HEK293 (cell line): Measurements from ENCODE around the gene WSCD2.

ENCODE experiments used
- CTCF ChIA-PET: fragments of 350-600 bp; formaldehyde crosslinking; extraction: SDS; loops from one replicate; lab custom pipeline; 2021; ENCODE audit warnings: antibody characterized with exemption; lab: Yijun Ruan, JAX
- POLR2A ChIA-PET: fragments of 300-600 bp; formaldehyde crosslinking; extraction: SDS; loops from one replicate; lab custom pipeline; 2020; ENCODE audit warnings: antibody characterized with exemption, inconsistent platforms; lab: Yijun Ruan, JAX
- H3K27ac ChIP-seq: fragments of 200-500 bp; sonication (Bioruptor generic); 2 replicates; pipeline ENCODE4 v1.5.1; 2014; ENCODE audit warnings: low read depth, low read length, control low read depth, inconsistent platforms; ENCODE audit errors: extremely low read depth
- H3K36me3 ChIP-seq, 2 experiments: fragments of 200-500 bp in 1 of 2; sonication (Bioruptor generic) in 1 of 2; 1 replicate in 1 of 2; 2 replicates in 1 of 2; pipeline ENCODE4 v1.5.1; 2014 to 2017; ENCODE audit warnings: inconsistent platforms in 2 of 2, low read length in 2 of 2; ENCODE audit not compliant: control insufficient read depth in 2 of 2, insufficient read depth in 1 of 2
- H3K4me1 ChIP-seq: fragments of 200-500 bp; sonication (Bioruptor generic); 2 replicates; pipeline ENCODE4 v1.5.1; 2014; ENCODE audit warnings: mild to moderate bottlenecking, low read length, inconsistent platforms; ENCODE audit not compliant: control insufficient read depth, insufficient read depth
- H3K4me3 ChIP-seq: 2 replicates; pipeline ENCODE4 v1.5.1; 2011; ENCODE audit warnings: low read depth, mild to moderate bottlenecking, control low read depth, low read length, moderate library complexity
- H3K9me3 ChIP-seq: fragments of 200-500 bp; sonication (Bioruptor generic); 2 replicates; pipeline ENCODE4 v1.5.1; 2014; ENCODE audit warnings: low read depth, low read length, inconsistent platforms; ENCODE audit not compliant: control insufficient read depth, insufficient read depth
- EGR2 ChIP-seq: fragments of 450-650 bp; formaldehyde crosslinking; IDR thresholded peaks from 2 replicates; pipeline ENCODE4 v1.5.1; 2016; ENCODE audit warnings: low read depth, missing biosample characterization, missing genetic modification characterization
- HOXD13 ChIP-seq: sonication (generic); formaldehyde crosslinking; IDR thresholded peaks from 2 replicates; pipeline ENCODE4 v1.8.0; 2022; ENCODE audit warnings: missing genetic modification reagents, borderline replicate concordance
- MYNN ChIP-seq: fragments of 450-650 bp; formaldehyde crosslinking; IDR thresholded peaks from 2 replicates; pipeline ENCODE4 v1.5.1; 2016; ENCODE audit warnings: missing biosample characterization, missing genetic modification characterization, borderline replicate concordance
- SCRT2 ChIP-seq: fragments of 450-650 bp; formaldehyde crosslinking; IDR thresholded peaks from 2 replicates; pipeline ENCODE4 v1.5.1; 2016; ENCODE audit warnings: missing biosample characterization, missing genetic modification characterization
- ZFP37 ChIP-seq: fragments of 450-650 bp; formaldehyde crosslinking; IDR thresholded peaks from 2 replicates; pipeline ENCODE4 v1.5.1; 2016; ENCODE audit warnings: missing biosample characterization, missing genetic modification characterization
- ZFP69B ChIP-seq: fragments of 450-650 bp; formaldehyde crosslinking; IDR thresholded peaks from 2 replicates; pipeline ENCODE4 v1.5.1; 2016; ENCODE audit warnings: missing biosample characterization, missing genetic modification characterization
- ZNF354C ChIP-seq: fragments of 450-650 bp; formaldehyde crosslinking; IDR thresholded peaks from 2 replicates; pipeline ENCODE4 v1.5.1; 2016; ENCODE audit warnings: missing biosample characterization, missing genetic modification characterization, low read depth, borderline replicate concordance
- ZNF366 ChIP-seq: fragments of 450-650 bp; formaldehyde crosslinking; conservative IDR thresholded peaks from 2 replicates; pipeline ENCODE4 v1.5.1; 2016; ENCODE audit warnings: missing biosample characterization, missing genetic modification characterization
- ZNF433 ChIP-seq: fragments of 450-650 bp; formaldehyde crosslinking; IDR thresholded peaks from 2 replicates; pipeline ENCODE4 v1.5.1; 2016; ENCODE audit warnings: missing biosample characterization, missing genetic modification characterization, low read depth
- ZNF501 ChIP-seq: fragments of 450-650 bp; formaldehyde crosslinking; IDR thresholded peaks from 2 replicates; pipeline ENCODE4 v1.5.1; 2016; ENCODE audit warnings: missing biosample characterization, missing genetic modification characterization
- ZNF514 ChIP-seq: fragments of 450-650 bp; formaldehyde crosslinking; IDR thresholded peaks from 2 replicates; pipeline ENCODE4 v1.5.1; 2016; ENCODE audit warnings: missing biosample characterization, missing genetic modification characterization
- ZNF549 ChIP-seq: fragments of 450-650 bp; IDR thresholded peaks from 2 replicates; pipeline ENCODE4 v1.5.1; 2018; ENCODE audit warnings: missing biosample characterization, missing genetic modification characterization, mild to moderate bottlenecking, inconsistent platforms, moderate library complexity
- ZNF610 ChIP-seq: fragments of 450-650 bp; formaldehyde crosslinking; IDR thresholded peaks from 2 replicates; pipeline ENCODE4 v1.5.1; 2016; ENCODE audit warnings: missing biosample characterization, missing genetic modification characterization, borderline replicate concordance
- ZNF660 ChIP-seq: fragments of 450-650 bp; IDR thresholded peaks from 2 replicates; pipeline ENCODE4 v1.5.1; 2018; ENCODE audit warnings: missing biosample characterization, mild to moderate bottlenecking, missing genetic modification characterization
- ZNF677 ChIP-seq: fragments of 450-650 bp; IDR thresholded peaks from 2 replicates; pipeline ENCODE4 v1.5.0; 2018; ENCODE audit warnings: missing biosample characterization, mild to moderate bottlenecking, missing genetic modification characterization, moderate library complexity
- ZNF776 ChIP-seq: fragments of 450-650 bp; formaldehyde crosslinking; IDR thresholded peaks from 2 replicates; pipeline ENCODE4 v1.5.0; 2017; ENCODE audit warnings: missing biosample characterization, missing genetic modification characterization, borderline replicate concordance
- ZNF792 ChIP-seq: fragments of 450-650 bp; formaldehyde crosslinking; IDR thresholded peaks from 2 replicates; pipeline ENCODE4 v1.5.1; 2016; ENCODE audit warnings: missing biosample characterization, missing genetic modification characterization
- ZNF830 ChIP-seq: fragments of 450-650 bp; IDR thresholded peaks from 2 replicates; pipeline ENCODE4 v1.5.0; 2018; ENCODE audit warnings: missing biosample characterization, missing genetic modification characterization, low read depth, mild to moderate bottlenecking, moderate library complexity
- ZSCAN16 ChIP-seq: fragments of 450-650 bp; formaldehyde crosslinking; IDR thresholded peaks from 2 replicates; pipeline ENCODE4 v1.5.1; 2016; ENCODE audit warnings: missing biosample characterization, missing genetic modification characterization
- TF ChIP-seq, protein P1 (sequence below): fragments of 450-650 bp; formaldehyde crosslinking; IDR thresholded peaks from 2 replicates; pipeline ENCODE4 v1.5.1; 2017; ENCODE audit warnings: missing biosample characterization, missing genetic modification characterization
- TF ChIP-seq, protein P2 (sequence below): fragments of 450-650 bp; formaldehyde crosslinking; IDR thresholded peaks from 2 replicates; pipeline ENCODE4 v1.5.1; 2016; ENCODE audit warnings: missing biosample characterization, missing genetic modification characterization
- TF ChIP-seq, protein P3 (sequence below): fragments of 450-650 bp; formaldehyde crosslinking; conservative IDR thresholded peaks from 2 replicates; pipeline ENCODE4 v1.5.1; 2016; ENCODE audit warnings: low read depth, missing biosample characterization, missing genetic modification characterization
- TF ChIP-seq, protein P4 (sequence below): fragments of 450-650 bp; formaldehyde crosslinking; optimal IDR thresholded peaks from 2 replicates; pipeline ENCODE3; 2016; ENCODE audit warnings: missing biosample characterization, mild to moderate bottlenecking, missing genetic modification characterization

The WSCD2 gene

DNA sequence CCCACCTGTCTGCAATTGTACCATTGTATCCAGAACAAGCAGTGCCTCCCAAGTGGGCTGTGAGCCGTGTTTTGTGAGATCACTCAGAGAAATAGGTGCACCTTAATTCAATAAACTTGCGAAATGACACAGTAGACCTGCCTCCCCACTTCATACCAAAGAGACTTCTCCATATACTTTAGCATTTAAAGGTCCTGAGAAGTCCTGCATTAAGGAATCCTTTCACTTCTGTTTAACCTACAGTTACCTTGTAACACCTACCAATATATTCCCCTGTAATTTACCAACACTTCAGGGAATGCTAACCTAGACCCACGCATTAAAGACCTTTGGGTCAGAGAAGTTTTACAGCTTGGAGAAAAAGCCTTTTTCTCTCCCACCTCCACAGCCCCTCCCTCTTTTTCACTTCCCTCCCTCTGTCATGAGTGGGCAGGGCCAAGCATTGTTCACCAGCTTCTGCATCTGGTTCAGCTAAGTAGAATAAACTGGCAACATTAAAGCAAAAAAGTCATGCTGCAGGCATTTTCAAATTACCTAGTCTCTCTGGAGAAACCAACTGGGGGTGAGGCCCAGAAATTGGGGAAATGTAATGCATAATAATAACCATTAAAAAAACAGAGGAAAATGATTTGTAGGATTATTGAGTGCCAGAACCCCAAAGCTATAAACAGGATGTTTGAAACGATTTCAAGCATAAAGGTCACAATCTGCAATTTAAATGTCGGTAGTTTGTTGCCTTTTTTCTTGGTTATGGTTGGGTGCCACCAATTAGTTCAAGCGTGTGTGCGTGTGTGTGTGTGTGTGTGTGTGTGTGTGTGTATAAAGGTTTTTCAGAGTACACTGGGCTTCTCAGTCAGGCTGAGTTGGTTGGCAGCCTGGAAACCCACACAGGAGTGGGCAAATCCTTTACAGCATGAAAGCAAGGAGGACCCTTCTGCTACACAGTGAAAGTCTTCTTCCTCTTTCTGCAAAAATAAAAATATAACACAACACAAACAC, 13.7 kb upstream of the WSCD2 start (continued):
- peak; percentile 16; the same call in 1 of the 2 replicates for TF ChIP-seq EGR2 (tag by site-specific recombination)

DNA sequence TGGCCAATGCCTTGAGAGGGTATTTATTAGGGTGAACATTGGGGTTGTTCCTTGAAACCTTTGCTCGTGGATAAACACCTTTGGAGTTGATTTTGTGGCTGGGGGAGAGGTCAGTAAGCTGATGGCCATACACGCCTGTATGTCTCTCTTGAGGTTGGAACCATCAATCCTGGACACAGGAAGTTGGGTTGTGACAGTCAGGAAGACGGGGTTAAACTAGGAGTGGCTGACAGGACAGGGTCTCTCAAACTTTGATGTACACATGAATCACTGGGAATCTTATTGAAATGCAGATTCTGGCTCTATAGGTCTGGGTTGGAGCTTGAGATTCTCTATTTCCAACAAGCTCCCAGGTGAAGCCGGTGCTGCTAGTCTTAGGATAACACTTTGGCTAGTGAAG, 12.8 kb upstream of the WSCD2 start:
- Histone ChIP-seq H3K9me3 (no peaks in the 10 kb centered on the region), H3K27ac (no peak overlapping the region), H3K4me1 (no peaks in the 10 kb centered on the region), H3K36me3 (no peaks in the 10 kb centered on the region), H3K4me3 (no peak overlapping the region)
- TF ChIP-seq, protein P1, sequence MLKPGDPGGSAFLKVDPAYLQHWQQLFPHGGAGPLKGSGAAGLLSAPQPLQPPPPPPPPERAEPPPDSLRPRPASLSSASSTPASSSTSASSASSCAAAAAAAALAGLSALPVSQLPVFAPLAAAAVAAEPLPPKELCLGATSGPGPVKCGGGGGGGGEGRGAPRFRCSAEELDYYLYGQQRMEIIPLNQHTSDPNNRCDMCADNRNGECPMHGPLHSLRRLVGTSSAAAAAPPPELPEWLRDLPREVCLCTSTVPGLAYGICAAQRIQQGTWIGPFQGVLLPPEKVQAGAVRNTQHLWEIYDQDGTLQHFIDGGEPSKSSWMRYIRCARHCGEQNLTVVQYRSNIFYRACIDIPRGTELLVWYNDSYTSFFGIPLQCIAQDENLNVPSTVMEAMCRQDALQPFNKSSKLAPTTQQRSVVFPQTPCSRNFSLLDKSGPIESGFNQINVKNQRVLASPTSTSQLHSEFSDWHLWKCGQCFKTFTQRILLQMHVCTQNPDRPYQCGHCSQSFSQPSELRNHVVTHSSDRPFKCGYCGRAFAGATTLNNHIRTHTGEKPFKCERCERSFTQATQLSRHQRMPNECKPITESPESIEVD (tag by site-specific recombination) = no peak
- no peak for TF ChIP-seq ZNF501 (tag by site-specific recombination)
- no peak for TF ChIP-seq ZNF514 (tag by site-specific recombination)
- TF ChIP-seq, protein P2, sequence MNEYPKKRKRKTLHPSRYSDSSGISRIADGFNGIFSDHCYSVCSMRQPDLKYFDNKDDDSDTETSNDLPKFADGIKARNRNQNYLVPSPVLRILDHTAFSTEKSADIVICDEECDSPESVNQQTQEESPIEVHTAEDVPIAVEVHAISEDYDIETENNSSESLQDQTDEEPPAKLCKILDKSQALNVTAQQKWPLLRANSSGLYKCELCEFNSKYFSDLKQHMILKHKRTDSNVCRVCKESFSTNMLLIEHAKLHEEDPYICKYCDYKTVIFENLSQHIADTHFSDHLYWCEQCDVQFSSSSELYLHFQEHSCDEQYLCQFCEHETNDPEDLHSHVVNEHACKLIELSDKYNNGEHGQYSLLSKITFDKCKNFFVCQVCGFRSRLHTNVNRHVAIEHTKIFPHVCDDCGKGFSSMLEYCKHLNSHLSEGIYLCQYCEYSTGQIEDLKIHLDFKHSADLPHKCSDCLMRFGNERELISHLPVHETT (tag by site-specific recombination) = no peak
- TF ChIP-seq, protein P3, sequence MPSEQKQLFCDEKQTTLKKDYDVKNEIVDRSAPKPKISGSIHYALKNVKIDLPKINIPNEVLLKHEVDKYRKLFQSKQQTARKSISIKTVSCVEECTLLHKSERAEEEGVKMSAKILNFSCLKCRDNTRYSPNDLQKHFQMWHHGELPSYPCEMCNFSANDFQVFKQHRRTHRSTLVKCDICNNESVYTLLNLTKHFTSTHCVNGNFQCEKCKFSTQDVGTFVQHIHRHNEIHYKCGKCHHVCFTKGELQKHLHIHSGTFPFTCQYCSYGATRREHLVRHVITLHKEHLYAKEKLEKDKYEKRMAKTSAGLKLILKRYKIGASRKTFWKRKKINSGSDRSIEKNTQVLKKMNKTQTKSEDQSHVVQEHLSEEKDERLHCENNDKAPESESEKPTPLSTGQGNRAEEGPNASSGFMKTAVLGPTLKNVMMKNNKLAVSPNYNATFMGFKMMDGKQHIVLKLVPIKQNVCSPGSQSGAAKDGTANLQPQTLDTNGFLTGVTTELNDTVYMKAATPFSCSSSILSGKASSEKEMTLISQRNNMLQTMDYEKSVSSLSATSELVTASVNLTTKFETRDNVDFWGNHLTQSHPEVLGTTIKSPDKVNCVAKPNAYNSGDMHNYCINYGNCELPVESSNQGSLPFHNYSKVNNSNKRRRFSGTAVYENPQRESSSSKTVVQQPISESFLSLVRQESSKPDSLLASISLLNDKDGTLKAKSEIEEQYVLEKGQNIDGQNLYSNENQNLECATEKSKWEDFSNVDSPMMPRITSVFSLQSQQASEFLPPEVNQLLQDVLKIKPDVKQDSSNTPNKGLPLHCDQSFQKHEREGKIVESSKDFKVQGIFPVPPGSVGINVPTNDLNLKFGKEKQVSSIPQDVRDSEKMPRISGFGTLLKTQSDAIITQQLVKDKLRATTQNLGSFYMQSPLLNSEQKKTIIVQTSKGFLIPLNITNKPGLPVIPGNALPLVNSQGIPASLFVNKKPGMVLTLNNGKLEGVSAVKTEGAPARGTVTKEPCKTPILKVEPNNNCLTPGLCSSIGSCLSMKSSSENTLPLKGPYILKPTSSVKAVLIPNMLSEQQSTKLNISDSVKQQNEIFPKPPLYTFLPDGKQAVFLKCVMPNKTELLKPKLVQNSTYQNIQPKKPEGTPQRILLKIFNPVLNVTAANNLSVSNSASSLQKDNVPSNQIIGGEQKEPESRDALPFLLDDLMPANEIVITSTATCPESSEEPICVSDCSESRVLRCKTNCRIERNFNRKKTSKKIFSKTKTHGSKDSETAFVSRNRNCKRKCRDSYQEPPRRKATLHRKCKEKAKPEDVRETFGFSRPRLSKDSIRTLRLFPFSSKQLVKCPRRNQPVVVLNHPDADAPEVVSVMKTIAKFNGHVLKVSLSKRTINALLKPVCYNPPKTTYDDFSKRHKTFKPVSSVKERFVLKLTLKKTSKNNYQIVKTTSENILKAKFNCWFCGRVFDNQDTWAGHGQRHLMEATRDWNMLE (tag by site-specific recombination) = no peak
- no peak for TF ChIP-seq MYNN (tag by site-specific recombination)
- ChIA-PET CTCF (no interaction called here), POLR2A (no interaction called here)

DNA sequence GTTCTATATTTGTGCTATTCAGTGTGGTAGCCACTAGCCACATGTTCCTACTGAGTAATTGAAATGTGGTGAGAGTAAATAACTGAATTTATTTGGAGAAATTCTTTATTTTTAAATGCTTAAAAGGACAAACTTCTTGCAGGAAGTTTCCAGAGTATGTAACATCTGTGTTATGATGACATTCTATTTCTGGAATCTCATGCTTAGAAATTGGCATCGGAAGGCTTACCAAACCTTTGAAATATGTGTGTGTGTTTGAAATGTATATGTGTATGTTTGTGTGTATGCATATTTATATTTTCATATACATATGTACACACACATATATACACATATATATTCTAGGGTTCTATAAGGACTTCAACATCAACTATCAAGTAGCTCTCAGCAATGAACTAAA, 12.4 kb upstream of the WSCD2 start:
- Histone ChIP-seq H3K4me1 (no peaks in the 10 kb centered on the region), H3K9me3 (no peaks in the 10 kb centered on the region), H3K4me3 (no peak overlapping the region), H3K36me3 (no peaks in the 10 kb centered on the region), H3K27ac (no peak overlapping the region)
- TF ChIP-seq ZSCAN16 (tag by site-specific recombination) (no peak), ZNF610 (tag by site-specific recombination) (no peak), ZNF433 (no peak), HOXD13 (CRISPR knock-in tag) (no peak), ZNF366 (tag by site-specific recombination) (no peak), ZNF776 (tag by site-specific recombination) (no peak), ZNF677 (no peak), ZFP69B (tag by site-specific recombination) (no peak), SCRT2 (no peak), ZNF792 (tag by site-specific recombination) (no peak), ZNF549 (tag by site-specific recombination) (no peak), ZNF354C (tag by site-specific recombination) (no peak), ZFP37 (no peak), ZNF660 (tag by site-specific recombination) (no peak), ZNF830 (tag by site-specific recombination) (no peak)
- TF ChIP-seq, protein P4, sequence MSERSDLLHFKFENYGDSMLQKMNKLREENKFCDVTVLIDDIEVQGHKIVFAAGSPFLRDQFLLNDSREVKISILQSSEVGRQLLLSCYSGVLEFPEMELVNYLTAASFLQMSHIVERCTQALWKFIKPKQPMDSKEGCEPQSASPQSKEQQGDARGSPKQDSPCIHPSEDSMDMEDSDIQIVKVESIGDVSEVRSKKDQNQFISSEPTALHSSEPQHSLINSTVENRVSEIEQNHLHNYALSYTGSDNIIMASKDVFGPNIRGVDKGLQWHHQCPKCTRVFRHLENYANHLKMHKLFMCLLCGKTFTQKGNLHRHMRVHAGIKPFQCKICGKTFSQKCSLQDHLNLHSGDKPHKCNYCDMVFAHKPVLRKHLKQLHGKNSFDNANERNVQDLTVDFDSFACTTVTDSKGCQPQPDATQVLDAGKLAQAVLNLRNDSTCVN (tag by site-specific recombination) = no peak
- CTCF ChIA-PET = no interaction called here
- POLR2A ChIA-PET = no interaction called here
